Germinal center (tissue), 1 donor: ENCODE data around the gene CSF1.
A peak's percentile ranks its signal among the peaks of the same experiment; 100 is the strongest.

Experiments
- DNase-seq: peaks from one replicate; pipeline ENCODE4 v3.0.0; 2012; ENCODE audit warnings: mixed read lengths, low spot score

The CSF1 gene

DNA sequence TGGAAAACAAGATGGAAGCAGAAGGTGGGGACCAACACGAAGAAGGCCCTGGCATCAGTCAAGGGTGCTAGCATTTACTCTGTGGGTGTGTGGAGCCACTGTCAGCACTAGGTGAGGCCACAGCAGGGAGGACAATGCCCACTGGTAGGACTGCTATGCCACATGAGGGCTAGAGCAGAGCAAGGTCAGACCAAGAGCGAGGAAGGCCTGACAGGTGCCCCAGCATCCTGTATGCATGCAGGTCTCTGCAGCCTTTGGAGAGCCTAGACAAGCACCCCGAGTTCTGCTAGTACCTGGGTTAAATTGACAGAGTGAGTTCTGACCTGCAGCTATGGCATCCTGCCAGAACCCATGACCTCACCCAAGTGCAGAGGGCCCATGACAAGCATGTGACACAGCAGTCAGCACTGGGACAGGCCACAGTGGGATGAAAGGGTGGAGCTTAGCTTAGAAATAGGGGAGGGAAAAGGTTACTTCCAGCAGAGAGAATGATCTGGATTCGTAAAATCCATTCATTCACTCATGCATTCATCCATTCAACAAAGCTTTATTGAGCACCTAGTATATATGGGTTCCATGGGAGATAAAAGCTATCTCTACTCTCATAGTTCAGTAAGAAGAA is 9.0 kb upstream of the CSF1 start:
- no peak for DNase-seq

DNA sequence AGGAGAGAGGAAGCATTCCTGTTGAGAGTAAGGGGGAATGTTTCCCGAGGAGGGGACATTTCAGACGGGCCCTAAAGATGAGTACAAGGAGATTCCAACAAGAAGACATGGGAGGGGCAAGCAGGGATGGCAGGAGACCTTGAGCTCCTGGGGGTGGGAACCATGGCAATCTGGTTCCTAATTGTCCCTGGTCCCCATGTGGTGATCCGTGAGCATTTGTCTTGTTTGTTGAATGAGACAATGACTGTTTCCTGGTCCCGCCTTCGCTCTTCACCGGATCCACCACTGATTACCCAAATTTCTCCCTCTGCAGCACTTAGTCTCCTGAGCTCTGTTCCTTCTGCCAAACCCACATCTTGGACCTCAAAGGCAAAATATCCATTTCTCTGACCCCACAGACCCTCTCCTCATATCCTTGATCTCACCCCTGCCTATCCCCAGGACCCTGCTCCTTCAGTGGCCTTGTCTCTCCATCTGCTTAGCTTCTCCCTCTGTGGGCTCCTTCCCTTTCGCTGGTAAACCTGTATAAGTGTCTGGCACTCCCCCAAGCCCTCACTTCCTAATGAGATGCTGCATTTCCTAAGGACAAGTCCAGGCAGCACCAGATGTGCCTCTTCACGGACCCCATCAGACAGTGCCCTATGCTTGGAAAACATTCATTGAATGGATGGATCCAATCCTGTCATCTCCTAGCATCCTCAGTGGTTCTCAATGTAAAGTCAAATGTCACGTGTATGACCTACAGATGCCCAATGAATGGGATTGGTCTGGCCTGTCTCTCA is 8.3 kb upstream of the CSF1 start:
- DNase-seq, result no peak

- no peak for DNase-seq
Observed at GRCh38 chr1:109903376-109903930, 7.2 kb upstream of the CSF1 start.

GRCh38 chr1:109904105-109904817 is 6.4 kb upstream of the CSF1 start:
- DNase-seq, result no peak

GRCh38 chr1:109905491-109905890 is 5.2 kb upstream of the CSF1 start:
- no peak for DNase-seq

DNA sequence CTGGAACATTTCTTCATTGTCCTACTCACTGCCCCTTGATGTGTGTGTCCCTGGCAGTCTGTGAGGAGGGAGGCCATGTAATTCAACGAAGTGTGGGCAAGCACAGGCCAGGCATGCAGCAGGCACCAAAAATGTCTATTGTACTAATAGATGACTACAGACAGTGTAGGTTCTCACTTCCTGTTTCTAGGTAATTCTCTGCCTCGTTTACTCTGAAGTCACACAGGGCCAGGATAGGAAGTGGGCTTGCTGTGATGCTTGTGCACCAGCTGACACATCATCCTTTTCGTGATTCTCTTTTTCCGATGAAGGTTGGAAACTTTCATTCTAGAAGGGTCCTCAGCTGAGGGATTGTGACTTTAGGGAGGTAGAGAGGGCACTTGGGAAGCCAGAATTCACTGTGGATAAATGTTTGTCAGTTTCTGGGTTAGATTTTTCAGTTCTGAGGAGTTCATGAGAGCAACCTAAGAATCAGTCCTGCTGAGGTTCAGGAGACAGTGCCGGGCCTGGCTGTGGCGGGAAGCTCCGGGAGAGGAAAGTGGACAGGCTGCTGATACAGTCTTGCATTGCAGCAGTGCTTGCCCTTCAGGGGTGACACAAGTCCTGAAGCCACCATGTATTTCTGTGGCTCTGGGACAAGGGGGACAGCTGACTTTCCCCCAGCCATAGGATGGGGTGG is 4.3 kb upstream of the CSF1 start:
- peak; percentile 80 for DNase-seq

DNA sequence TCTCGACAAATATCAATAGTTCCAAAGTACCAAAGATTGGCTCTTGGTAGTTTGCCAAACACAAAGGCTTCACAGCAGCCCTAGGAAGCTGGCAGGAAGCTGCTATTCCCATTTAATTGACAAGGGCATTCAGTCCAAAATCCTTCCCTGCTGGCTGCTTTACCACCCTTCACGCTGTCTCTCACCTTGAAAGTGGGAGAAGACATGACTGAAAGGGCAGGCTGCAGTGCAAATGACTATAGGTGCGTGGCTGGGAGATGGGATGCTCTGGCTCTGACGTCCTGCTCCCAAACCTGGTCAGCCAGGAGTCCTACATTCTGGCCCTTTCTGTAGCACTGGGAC is 3.8 kb upstream of the CSF1 start:
- DNase-seq, result no peak

DNA sequence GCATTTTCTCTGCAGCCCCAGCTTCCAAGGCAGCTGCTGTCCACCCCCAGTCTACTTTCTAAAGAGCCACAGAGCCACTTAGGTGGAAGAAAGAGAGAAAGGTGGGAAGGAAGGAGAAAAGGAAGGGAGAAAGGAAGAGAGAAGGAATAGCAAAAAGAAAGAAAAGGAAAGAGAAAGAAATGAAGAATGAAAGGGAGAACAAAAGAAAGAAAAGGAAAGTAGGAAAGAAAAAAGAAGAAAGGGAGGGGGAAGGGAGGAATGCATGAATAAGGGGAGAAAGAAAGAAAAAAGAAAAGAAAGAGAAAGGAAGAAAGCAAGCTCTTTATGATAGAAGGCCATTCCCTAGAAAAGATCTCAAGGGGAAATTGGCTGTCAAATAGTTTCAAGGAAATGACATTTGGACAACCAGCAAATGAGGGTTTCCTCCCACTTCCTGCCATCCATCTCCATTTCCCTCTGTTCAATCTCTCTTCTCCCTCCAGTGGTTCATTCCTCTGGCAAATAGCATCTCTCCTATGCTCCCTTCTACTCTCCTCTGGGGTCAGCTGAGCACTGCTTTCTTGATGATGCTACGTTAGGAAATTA is 3.4 kb upstream of the CSF1 start:
- no peak for DNase-seq

- no peak for DNase-seq
Observed at GRCh38 chr1:109908836-109909235, 1.8 kb upstream of the CSF1 start.

DNA sequence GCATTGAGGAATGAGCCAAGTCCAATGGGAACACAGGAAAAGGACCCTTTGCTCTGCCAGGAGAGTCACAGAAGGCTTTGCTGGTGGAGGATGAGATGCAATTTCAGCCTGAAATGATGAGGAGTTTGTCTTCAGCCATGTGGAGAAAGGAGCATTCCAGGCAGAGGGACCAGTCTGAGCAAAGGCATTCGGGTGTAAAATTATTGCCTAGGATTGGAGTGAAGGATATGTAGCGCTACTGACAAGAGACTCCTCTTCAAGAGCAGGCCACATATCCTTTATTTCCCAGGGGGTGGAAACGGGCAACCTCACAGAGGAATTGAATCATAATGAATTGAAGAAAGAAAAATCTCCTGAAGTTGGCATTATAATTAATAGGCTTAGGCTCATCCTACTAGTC is 1.1 kb upstream of the CSF1 start:
- no peak for DNase-seq

GRCh38 chr1:109910963-109911798 is 532 bp downstream of the CSF1 start:
- DNase-seq, result peak; percentile 16

DNA sequence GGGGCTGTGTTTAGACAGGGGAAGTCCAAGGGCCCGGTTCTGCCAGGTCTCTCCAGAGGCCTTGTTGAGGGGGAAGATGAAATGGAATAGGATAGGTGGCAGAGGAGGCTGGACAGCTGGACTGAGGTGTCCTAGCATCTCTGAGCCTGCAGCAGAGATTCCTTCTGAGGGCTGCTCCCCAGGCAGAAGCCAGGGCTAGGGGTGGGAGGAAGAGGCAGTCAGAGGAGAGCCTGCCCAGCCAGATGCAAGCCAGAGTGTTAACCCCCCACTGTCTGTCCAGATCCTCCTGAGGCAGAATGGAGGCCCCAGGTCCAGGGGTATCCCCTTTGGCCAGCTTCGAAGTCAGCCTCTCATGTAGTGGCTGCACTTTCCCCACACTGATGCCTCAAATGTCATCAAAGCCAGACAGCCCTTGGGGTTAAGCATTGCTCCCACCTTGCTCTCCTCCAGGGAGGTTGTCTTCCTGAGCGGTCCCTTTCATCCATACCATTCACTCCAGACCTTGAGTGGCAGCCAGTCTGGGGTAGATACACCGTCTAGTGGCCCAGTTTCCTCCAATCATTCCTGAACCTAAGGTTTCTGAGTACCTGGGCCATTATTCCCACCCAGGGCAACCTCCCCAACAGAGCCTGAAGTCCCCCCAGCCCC is 1.7 kb downstream of the CSF1 start:
- no peak for DNase-seq

- no peak for DNase-seq
Observed at GRCh38 chr1:109912873-109913272, 2.2 kb downstream of the CSF1 start.

DNA sequence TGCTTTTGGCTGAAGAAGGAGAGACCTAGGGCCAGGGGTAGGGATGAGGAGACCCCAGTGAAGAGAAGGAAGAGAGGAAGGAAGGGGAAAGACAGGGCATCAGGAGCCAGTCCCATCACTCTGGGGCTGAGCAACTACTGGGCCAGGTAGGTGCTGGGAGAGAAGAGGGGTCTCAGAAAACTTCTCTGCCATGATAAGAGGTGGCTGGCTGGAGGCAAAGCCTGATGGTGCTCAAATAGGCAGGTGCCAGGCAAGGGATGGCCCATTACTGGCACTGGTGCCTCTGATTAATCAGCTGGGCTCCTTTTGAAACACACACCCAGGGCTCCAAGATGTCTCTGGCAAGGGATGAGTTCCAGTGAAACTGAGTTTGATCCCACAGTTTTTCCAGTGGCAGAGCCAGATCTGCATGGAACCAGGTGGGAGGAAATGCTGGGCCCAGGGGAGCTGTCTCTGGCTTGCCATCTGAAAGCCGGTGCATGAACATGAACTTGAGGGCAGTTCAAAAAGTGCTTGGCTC is 2.8 kb downstream of the CSF1 start:
- DNase-seq, result no peak

- DNase-seq, result no peak
Observed at GRCh38 chr1:109914587-109915240, 4.1 kb downstream of the CSF1 start.

DNA sequence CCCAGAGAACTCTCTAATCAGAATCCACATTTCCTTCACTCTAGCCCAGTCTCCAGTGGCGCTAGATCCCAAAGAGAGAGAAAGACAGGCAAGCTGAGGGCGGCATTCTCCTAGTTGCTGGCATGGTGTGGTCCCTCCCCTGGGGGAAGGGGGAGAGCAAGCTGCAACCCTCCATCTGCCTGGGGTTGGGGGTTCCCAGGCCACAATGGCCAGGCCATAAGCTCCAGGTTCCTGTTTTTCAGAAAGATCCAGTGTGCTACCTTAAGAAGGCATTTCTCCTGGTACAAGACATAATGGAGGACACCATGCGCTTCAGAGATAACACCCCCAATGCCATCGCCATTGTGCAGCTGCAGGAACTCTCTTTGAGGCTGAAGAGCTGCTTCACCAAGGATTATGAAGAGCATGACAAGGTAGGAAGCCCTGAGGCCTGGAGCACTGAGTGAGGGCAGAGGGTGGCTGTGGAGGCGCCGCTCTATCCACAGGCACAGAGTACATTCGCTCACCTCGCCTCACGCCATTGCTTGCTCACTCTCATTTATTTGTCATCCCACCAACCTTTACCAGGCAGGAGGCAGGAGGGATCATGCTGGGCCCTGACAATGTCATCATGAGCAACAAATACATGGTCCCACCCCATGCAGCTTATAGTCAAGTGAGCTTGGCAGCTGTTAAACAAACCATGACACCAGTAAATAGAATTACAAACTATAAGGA is 6.6 kb downstream of the CSF1 start:
- DNase-seq, result no peak

- DNase-seq, result no peak
Observed at GRCh38 chr1:109917768-109918606, 7.3 kb downstream of the CSF1 start.

GRCh38 chr1:109918671-109919070 is 8.0 kb downstream of the CSF1 start:
- no peak for DNase-seq
